Transverse colon (tissue), 3 donors: ENCODE measurements around the gene JAK2.

ENCODE experiments used
- CTCF ChIP-seq, 5 experiments: fragments of 200-600 bp in 3 of 5; fragments of 450-650 bp in 2 of 5; sonication (generic) in 3 of 5; IDR thresholded peaks; 1 replicate in 2 of 5; 2 replicates in 3 of 5; pipeline ENCODE4 v1.5.1; 2016 to 2017; ENCODE audit warnings: antibody characterized with exemption in 5 of 5, inconsistent platforms in 3 of 5, mild to moderate bottlenecking in 2 of 5, moderate library complexity in 1 of 5
- POLR2A ChIP-seq: fragments of 450-650 bp; IDR thresholded peaks from one replicate; pipeline ENCODE4 v1.6.1; 2016; ENCODE audit warnings: antibody characterized with exemption, mild to moderate bottlenecking, moderate library complexity

GRCh38 chr9:4936277-4936676, 48.8 kb upstream of the JAK2 start:
- no peak for TF ChIP-seq CTCF (IDR thresholded peaks at IDR 0.05)
- TF ChIP-seq POLR2A: no peak
